Glutamatergic neuron (in vitro differentiated cells): ENCODE data around the gene RDH16. TPM values are rescaled to one million over a fixed set of nuclear protein-coding genes. Genes with fewer than 3 reads are reported as not detected.
"Not testable (repeated sequence)": the region's sequence is repeated elsewhere in the genome, so short reads cannot be mapped to it uniquely, and the experiment has no call there.

Source experiments
- DNase-seq: peaks from one replicate; pipeline ENCODE4 v3.0.0; 2022
- H3K27ac Mint-ChIP-seq: one replicate; pipeline ENCODE4 v1.8.0; 2020; ENCODE audit warnings: mild to moderate bottlenecking, mixed read lengths, inconsistent platforms; ENCODE audit not compliant: unreplicated experiment
- H3K27me3 Mint-ChIP-seq: one replicate; pipeline ENCODE4 v1.8.0; 2020; ENCODE audit warnings: mild to moderate bottlenecking, moderate library complexity, mixed read lengths, inconsistent platforms; ENCODE audit not compliant: unreplicated experiment
- H3K36me3 Mint-ChIP-seq: one replicate; pipeline ENCODE4 v1.8.0; 2020; ENCODE audit warnings: mild to moderate bottlenecking, mixed read lengths, inconsistent platforms; ENCODE audit not compliant: unreplicated experiment
- H3K4me1 Mint-ChIP-seq: one replicate; pipeline ENCODE4 v1.8.0; 2020; ENCODE audit warnings: mild to moderate bottlenecking, low read depth, mixed read lengths, inconsistent platforms; ENCODE audit not compliant: unreplicated experiment
- H3K4me3 Mint-ChIP-seq: one replicate; pipeline ENCODE4 v1.8.0; 2020; ENCODE audit warnings: mild to moderate bottlenecking, mixed read lengths, inconsistent platforms; ENCODE audit not compliant: unreplicated experiment
- H3K9me3 Mint-ChIP-seq: one replicate; pipeline ENCODE4 v1.8.0; 2020; ENCODE audit warnings: mild to moderate bottlenecking, moderate library complexity, mixed read lengths, inconsistent platforms; ENCODE audit not compliant: unreplicated experiment
- CTCF ChIP-seq: fragments of 200-600 bp; sonication (generic); IDR thresholded peaks from one replicate; pipeline ENCODE4 v1.5.0; 2021; ENCODE audit not compliant: partially characterized antibody, unreplicated experiment
- total RNA-seq: library from RNA; stranded (reverse); fragmentation: NEBNext Ultra II Directional; extraction: Animal tissue kit (Norgen Biotek cat#: 25700); gene quantifications from one replicate; pipeline ENCODE4 v1.2.1, GENCODE V29; 2021; ENCODE audit not compliant: unreplicated experiment

Gene RDH16
- total RNA-seq, 1 donor from 2014 or later = 0.74 TPM

- Mint-ChIP-seq H3K9me3 (peaks cover 7% of the 10 kb centered on the region), H3K4me3 (no peak overlapping the region), H3K36me3 (no peaks in the 10 kb centered on the region), H3K4me1 (peaks cover 4% of the 10 kb centered on the region), H3K27ac (no peak overlapping the region), H3K27me3 (peaks cover 6% of the 10 kb centered on the region)
- no peak for TF ChIP-seq CTCF
- DNase-seq = no peak
Observed at GRCh38 chr12:56989861-56990610, 32.6 kb upstream of the RDH16 start.

DNA sequence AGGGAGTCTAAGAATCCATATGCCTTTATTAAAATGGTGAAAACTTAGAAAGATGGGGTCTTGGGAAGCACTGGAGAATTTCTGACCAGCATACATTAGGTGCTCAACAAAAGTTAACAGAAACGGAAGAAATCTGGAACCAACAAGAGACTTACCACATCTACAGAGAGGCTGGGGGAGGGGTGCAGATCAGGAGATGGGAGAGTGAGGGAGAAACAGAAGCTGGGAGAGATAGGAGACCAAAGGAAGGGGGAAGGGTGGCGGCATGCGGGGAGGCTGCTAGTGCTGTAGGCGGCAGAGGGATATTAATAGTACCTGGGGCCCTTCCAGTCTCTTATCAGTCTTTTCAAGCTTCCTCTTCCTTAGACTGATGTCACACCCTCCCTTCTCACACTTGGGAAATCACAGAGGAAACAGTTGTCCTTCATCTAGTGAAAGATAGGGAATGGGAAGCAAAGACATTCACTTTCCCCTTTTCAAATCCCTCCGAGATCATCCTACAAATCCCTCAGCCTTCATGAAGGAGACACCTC is 30.9 kb upstream of the RDH16 start:
- Mint-ChIP-seq H3K27me3 (peaks cover 6% of the 10 kb centered on the region), H3K27ac (no peak overlapping the region), H3K4me1 (peaks cover 4% of the 10 kb centered on the region), H3K36me3 (no peaks in the 10 kb centered on the region), H3K4me3 (no peak overlapping the region), H3K9me3 (peaks cover 5% of the 10 kb centered on the region)
- DNase-seq = no peak
- TF ChIP-seq CTCF = no peak

GRCh38 chr12:56987551-56988053 is 30.2 kb upstream of the RDH16 start:
- peak; percentile 86 for DNase-seq
- Mint-ChIP-seq H3K27ac (no peak overlapping the region), H3K36me3 (no peaks in the 10 kb centered on the region), H3K4me3 (no peak overlapping the region), H3K4me1 (peaks cover 4% of the 10 kb centered on the region), H3K27me3 (peaks cover 6% of the 10 kb centered on the region), H3K9me3 (peaks cover 4% of the 10 kb centered on the region)
- peak; percentile 95 for TF ChIP-seq CTCF

DNA sequence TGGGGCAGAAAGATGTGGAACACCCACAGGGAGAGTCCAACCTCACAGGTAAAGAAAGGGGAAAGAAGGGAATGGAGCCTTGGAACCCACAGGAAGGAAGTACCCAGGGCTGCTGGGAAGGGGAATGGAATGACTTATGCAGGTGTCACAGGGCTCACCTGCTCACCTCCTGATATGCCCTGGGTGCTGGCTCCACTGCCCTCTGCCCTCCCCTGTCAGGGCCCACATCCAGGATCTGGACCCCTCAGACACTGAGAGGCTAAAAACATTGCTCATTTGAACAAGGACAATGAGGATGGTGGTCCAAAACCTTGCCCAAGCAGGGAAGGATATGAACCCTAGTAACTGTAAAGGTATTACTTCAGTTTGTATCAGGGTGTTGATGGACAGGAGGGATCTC is 29.6 kb upstream of the RDH16 start:
- no peaks in the 10 kb centered on the region for H3K36me3 Mint-ChIP-seq
- peaks cover 4% of the 10 kb centered on the region for H3K9me3 Mint-ChIP-seq
- H3K27me3 Mint-ChIP-seq = peaks cover 6% of the 10 kb centered on the region
- no peak for DNase-seq
- TF ChIP-seq CTCF = no peak
- H3K4me1 Mint-ChIP-seq = peaks cover 4% of the 10 kb centered on the region
- H3K27ac Mint-ChIP-seq = no peak overlapping the region
- no peak overlapping the region for H3K4me3 Mint-ChIP-seq

DNA sequence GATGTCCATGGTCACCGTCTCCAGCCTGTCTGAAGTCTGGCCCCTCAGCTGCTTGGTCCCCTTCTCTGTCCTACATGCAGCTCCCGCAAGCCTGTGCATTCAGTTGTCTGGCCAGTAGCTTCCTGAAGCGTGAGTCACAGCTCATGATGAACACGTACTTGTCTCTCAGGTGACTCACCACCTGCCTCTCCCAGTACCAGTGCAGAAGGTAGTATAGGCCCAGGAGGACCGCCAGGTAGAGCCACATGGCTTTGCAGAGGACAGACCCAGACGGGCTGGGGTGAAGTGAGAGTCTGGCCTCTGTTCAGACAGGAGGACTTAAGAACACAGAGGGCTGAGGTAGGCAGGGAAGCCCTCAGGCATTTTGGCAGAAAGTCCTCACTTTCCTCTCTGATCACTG is 28.3 kb upstream of the RDH16 start:
- DNase-seq, H3K4me3 Mint-ChIP-seq, H3K27me3 Mint-ChIP-seq, H3K9me3 Mint-ChIP-seq, H3K4me1 Mint-ChIP-seq, H3K27ac Mint-ChIP-seq, H3K36me3 Mint-ChIP-seq: not testable (repeated sequence)
